GM18526 (cell line): ENCODE measurements around the gene DLEU7.

Source experiments
- POLR2A ChIP-seq: IDR thresholded peaks from 3 replicates; pipeline ENCODE4 v1.6.1; 2011; ENCODE audit not compliant: insufficient read length; ENCODE audit errors: extremely low read depth

The DLEU7 gene

DNA sequence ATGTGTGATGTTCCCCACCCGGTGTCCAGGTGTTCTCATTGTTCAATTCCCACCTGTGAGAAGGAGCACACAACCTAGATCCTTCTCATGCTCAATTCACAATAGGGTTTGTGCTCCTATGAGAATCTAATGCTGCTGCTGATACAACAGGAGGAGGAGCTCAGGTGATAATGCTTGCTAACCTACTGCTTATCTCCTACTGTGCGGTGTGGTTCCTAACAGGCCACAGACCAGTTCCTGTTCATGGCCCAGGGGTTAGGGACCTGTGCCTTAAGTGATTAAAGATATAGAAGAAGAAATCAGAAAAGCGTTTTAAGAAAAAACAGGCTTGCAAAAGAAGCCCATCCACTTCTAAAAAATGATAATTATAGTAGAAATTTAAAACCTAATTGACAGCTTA, 17.5 kb downstream of the DLEU7 start:
- no peak for TF ChIP-seq POLR2A

DNA sequence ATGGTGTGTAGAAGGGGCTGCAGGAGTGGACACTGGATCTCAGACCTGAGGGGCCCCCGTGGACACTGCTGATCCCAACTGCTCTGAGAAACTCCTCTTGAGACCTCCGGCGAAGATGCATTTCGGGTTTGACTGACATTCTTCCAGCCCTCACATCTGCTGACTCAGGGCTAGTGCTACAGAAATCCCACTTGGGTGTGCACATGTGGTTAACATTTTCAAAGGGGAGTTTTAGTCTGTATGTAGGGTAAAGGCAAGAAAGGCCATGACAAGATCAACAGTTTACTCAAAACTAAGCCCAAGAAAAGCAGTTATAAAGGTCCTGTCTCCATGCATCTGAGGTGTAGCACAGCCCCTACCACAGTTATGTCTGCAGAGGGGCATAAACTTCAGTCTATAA, 31.2 kb downstream of the DLEU7 start:
- TF ChIP-seq POLR2A: no peak

DNA sequence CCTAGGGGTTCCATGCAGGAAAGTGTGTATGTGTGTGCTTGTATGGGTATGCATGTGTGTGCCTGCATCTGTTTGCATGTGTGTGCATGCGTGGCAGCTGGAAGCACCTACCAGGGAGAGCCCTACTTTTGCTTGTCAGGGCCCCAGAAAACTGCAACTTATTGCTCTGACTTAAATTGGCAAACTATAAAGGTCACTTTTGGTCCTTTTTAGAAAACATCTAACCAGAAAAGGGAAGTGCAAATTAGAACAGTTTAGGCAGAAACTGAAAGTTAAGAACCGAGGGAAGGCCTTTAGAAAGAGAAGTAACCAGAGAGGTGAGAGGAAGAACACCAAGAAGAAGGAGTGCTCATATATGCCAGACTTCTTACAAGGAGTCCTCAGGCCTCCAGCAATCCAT, 32.5 kb downstream of the DLEU7 start:
- TF ChIP-seq POLR2A: no peak

DNA sequence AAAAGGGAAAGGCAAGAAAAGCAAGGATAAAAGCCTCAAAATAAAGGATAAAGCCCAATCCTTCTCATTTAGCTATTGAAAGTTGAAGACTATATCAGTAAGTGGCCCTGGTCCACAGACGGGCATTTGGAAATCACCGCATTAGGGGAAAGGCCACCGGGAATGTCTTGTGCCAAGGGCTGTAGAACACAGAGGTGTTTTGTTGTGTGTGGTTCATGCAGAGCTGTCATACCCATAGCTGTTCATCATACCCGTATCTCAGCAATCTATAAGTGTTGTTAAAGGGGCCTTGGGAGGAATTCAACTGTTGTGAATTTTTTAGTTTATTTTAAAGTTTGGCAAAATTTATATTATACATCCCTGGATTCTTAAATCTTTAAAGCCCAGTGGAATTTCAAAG, 33.0 kb downstream of the DLEU7 start:
- TF ChIP-seq POLR2A: no peak

DNA sequence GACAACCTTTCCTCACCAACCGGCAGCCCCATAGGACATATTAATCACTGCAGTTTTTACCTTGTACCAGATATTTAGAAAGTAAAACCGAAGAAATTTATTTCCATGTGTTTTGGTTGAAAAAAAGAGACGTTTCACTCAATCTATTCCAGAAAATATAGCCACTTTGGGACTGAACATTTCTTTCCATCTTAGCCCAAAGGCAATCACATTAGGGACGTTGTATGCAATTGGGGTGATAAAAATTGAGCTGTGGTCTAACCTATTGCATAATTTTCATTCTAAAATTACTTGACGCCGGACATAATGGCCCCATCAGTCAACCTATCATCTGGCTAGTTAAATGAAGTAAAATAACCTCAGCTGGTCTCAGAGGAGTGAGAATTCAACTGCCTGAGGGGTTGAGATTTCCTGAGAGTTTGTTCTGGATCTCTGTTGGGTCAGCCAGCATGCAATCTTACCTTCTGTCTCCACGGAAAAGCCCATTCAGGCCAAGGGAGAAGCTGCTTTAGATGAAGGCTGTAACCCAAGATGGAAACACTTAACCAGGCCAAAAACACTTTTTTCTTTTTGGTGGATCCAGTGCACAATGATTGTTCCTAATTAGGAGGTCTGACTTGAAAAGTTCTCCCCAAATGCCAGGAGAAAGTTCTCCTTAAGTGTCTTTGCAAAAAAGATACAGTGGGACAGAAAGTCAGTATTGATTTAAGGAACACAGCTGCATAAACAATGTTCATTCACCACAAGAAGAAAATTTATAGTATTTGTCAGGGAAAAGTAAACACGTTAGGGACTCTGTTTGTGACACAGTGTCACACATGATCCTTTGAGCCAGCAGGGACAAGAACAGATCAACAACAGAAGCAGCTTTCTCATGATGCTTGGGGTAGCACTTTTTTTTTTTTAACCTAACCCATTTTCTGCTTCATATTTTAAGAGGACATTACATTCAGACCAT, 34.1 kb downstream of the DLEU7 start:
- TF ChIP-seq POLR2A: no peak

DNA sequence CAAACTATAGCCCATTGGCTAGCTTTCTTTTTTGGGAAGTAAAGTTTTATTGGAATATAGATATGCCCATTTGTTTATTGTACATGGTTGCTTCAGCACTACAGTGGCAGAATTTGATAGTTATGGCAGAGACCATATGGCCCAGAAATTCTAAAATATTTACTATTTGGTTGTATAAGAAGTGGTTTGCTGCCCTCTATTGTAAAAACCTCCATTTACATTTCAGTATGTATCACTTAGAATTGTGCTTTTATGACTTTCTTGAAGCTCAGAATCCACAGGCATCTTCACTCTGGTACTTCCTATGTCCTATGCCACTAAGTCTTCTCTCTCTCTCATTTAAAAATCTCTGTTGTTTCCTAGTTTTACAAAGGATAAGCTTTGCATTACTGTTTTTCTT, 37.7 kb downstream of the DLEU7 start:
- TF ChIP-seq POLR2A: no peak

DNA sequence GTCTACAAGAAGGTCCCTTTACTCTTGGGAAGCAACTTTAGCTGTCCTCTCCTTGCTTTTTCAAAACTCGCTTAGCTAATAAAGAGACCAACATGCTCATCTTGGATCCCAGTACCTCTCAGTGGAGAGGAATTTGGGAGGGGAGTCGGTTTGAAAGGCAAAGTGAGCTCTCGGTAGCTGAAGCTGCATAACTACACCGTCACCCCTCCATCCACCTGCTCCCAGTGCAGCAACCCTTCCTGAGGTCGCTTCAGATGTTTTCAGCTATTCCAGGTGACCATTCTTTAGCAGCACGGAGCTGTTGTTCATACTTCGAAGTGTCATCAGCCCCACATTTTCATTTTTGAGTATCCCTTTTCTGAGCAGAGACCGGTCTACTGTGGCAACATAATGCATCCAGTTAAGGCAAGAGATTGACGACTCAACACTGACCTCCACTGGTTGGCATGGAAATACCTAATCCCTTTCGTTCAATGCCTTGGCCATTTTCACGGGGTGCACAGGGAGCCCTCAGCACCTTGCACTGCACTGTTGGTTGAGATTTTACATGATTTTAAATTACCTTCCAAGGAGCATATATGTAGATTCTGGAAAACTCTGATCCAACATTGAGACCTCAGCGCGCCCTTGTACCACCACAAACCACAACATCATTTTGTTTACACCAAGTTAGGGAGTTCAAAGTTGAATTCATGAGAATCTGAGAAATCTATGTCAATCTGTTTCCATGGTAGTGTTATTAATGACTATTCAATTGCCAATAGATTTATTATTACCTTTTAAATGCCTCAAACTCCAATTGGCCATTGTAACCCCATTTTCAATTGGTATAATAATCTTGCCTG, 42.2 kb downstream of the DLEU7 start:
- no peak for TF ChIP-seq POLR2A

DNA sequence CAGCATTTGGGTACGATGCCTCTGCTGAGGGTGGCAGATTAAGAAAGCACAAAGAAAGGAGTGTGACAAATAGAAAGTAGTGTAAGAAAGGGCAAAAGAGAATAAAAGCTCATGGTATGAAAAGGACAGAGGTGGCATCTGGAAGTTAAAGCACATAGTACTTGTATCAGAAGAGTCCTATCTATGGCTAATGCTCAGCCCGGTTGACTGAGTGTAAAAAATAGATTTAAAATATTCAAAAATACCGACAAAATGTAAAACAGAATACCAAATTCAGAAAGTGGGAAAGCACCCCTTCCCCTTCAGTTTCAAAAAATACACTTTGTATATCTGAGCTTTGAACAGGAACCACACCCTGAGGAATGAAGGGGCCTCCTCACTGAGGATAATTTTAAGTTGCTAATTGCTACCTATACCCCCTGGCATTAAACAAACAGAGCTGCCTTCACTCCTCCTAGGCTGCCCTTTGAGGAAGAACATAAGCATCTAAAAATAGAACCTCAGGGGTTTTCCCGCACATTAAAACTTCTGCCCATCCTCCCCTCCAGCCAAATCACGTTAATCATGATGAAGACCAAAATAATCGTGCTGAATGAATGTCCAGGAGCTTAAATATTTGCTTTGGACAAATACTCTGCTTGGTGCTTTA, 43.3 kb downstream of the DLEU7 start:
- TF ChIP-seq POLR2A: no peak

DNA sequence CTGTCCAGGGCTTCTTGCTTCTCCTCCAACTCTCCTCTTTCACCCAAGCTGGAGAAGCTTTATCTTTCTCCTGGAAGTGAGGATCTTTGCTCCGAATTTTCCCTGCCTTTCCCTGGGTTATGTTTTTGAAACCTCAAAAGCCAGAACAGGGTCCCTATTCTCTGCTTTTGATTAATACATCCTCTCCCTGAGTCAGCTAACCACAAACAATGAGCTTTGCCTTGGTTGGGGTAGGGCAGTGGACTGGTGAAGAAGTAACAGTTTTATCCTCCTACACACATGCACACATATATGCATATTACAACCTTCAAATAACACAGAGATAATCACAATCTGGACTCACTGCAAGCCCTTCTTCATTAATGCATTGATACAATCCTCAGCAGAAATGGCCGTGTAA, 44.6 kb downstream of the DLEU7 start:
- TF ChIP-seq POLR2A: no peak

DNA sequence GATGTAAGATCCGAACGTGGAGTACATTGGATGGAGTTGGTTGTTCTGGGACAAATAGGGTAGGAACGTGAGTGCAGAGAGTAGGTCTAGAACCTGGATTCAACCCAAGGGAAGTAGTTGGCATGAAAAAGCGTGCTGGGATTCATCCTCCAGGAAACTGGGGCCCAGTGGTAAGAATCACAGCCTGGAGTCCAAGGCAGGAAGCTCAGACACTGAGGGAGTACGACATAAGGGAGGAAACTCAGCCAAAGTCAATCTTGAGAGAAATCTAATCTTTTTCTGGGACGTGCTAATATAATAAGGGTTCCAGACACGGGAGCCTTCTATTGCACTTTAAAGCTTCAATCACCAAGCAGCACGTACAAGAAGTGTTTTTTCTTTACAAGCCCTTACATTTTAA, 46.4 kb downstream of the DLEU7 start:
- no peak for TF ChIP-seq POLR2A

DNA sequence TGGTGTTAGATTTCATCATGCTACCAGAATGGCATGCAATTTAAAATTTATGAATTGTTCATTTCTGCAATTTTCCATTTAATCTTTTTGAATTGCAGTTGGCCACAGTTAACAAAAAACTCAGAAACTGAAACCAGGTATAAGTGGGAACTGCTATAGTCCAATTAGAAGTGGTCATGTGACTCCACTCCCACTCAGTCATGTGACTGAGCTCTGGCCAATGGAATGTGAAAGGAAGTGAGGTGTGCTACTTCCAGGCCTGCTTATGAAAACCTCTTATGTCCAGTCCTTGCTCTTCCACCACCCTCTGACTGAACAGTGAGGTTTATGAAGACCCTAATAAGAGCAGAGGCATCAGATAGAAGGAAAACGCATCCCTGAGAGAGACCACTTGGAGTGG, 47.0 kb downstream of the DLEU7 start:
- TF ChIP-seq POLR2A: no peak

DNA sequence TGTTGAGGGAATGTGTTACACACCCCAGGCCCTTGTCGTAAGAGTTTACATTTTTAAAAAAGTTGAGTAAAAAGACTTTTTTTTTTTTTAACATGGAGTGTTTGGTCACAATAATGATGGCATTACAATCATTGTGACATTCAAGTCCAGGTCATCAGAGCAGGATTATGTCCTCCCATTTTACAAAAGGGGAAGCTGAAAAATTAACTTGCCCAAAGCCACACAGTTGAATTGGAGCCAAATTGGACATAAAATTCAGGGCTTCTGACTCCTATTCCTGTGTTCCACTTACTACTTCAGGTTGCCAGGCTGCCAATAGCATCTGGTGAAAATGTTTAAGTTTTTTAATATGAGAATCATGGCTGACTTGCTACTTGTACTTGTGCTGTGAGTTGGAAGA, 49.3 kb downstream of the DLEU7 start:
- no peak for TF ChIP-seq POLR2A

DNA sequence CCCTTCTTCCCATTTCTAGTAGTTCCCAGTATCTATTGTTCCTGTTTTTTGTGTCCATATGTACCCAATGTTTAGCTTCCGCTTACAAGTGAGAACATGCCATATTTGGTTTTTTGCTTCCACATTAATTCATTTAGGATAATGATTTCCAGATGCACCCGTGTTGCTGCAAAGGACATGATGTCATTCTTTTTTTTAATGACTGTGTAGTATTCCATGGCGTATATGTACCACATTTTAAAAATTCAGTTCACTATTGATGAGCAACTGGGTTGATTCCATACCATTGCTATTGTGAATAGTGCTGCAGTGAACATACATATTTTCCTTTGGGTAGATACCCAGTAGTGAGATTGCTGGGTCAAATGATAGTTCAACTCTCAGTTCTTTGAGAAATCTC, 50.5 kb downstream of the DLEU7 start:
- no peak for TF ChIP-seq POLR2A

DNA sequence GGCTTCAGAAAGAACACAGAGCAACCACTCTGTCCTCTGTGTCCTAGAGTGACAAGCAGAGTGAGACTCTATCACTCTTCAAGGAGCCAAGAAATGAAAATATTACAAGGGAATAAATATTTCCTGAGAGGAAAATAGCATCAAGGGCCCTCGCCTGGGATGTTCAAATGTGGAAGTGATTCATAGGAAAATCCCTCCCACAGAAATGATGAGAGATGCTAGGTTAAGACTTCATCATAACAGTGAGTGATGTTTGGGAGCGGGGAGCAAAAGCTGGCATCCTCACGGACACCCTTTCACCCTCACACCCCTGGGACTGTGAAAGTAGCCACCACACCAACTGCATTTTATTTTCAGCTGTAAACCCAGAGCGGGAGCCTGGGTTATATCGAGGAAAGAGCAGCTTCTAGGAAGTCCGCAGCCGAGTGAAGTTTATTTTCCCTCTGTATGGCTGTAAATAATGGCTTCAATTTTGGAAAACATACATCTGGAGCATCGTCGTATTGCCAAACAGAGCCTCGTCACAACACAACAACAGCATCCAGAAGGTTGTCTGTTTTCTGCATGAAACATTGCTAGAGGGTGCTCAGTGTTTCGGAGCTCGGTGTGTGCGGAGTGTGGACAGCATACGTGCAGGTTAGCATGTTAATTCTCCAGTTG, 54.8 kb downstream of the DLEU7 start:
- TF ChIP-seq POLR2A: no peak
